Measurements from ENCODE around the gene USP49. TPM values are rescaled to one million over a fixed set of nuclear protein-coding genes. Genes with fewer than 3 reads are reported as not detected.

Gene USP49
- total and polyA plus RNA-seq, 10 of the 15 experiments (the other 5 are each of a cell fraction or from before 2014, with no cell fraction given) = 1.0 to 7.7 (median 4.3) TPM

- TF ChIP-seq CTCF (IDR thresholded peaks at IDR 0.05 in 2 of 3, conservative IDR thresholded peaks at IDR 0.05 in 1 of 3; ENCODE audit: control insufficient read depth in 2 of 3, extremely low read depth in 1 of 3, insufficient read depth in 1 of 3, low read depth in 3 of 3, low read length in 3 of 3) = peak; percentile 94 to 99 (median 97); a peak in 5 of 6 replicates
- TF ChIP-seq FOXM1 (IDR thresholded peaks at IDR 0.05; ENCODE audit: low read depth, low read length) = no peak
- TF ChIP-seq FOXK2 (IDR thresholded peaks at IDR 0.05) = no peak
- TF ChIP-seq HDGF (IDR thresholded peaks at IDR 0.05) = peak; percentile 95
- TF ChIP-seq TCF12 (IDR thresholded peaks at IDR 0.05; ENCODE audit: low read depth, low read length) = no peak
- TF ChIP-seq CHD2 (IDR thresholded peaks at IDR 0.05; ENCODE audit: borderline replicate concordance, low read depth, low read length) = peak; percentile 71
- TF ChIP-seq CBX3 (IDR thresholded peaks at IDR 0.05; ENCODE audit: borderline replicate concordance, low read depth) = no peak
- TF ChIP-seq ZBTB4 (CRISPR knock-in tag; IDR thresholded peaks at IDR 0.05) = no peak
- peak; percentile 86 for TF ChIP-seq ZNF592 (IDR thresholded peaks at IDR 0.05)
- TF ChIP-seq BCL11A (IDR thresholded peaks at IDR 0.05; ENCODE audit: low read depth, low read length) = no peak
- no peak for TF ChIP-seq STAT1 (conservative IDR thresholded peaks at IDR 0.05)
- 0 out of 2 replicates have a peak, but pooled peaks have one; percentile 17 for TF ChIP-seq IRF3 (IDR thresholded peaks at IDR 0.05)
- no peak for TF ChIP-seq USF2 (IDR thresholded peaks at IDR 0.05; ENCODE audit: borderline replicate concordance, low read depth, low read length)
These were observed 115.2 kb downstream of the USP49 start, which contains the start of gene FRS3 (continued) for GRCh38 chr6:41779788-41780550.

Measured in GM12878 (cell line).